Spleen (tissue), 11 donors: Measurements from ENCODE around the gene KDM8. TPM values are rescaled to one million over a fixed set of nuclear protein-coding genes. Genes with fewer than 3 reads are reported as not detected.
A peak's percentile ranks its signal among the peaks of the same experiment; 100 is the strongest.

Source experiments
- DNase-seq: peaks from one replicate; pipeline ENCODE4 v3.0.0-alpha.2; 2020
- H3K27ac ChIP-seq, 8 donors: fragments of 200-600 bp; sonication (generic) in 7 of 8; 1 replicate in 4 of 8; 2 replicates in 4 of 8; pipeline versions ENCODE4 v1.5.0 to v1.8.0; 2016 to 2021; ENCODE audit warnings: inconsistent platforms in 4 of 8, mild to moderate bottlenecking in 4 of 8, moderate library complexity in 1 of 8
- H3K27me3 ChIP-seq, 7 donors: fragments of 200-600 bp; sonication (generic) in 6 of 7; replicated peaks in 1 of 7; 1 replicate in 4 of 7; 2 replicates in 3 of 7; pipeline versions ENCODE4 v1.5.0 to v1.8.0; 2016 to 2021; ENCODE audit warnings: inconsistent platforms in 3 of 7, mild to moderate bottlenecking in 1 of 7
- H3K36me3 ChIP-seq, 6 donors: fragments of 200-600 bp; sonication (generic) in 5 of 6; 1 replicate in 4 of 6; 2 replicates in 2 of 6; pipeline versions ENCODE4 v1.5.0 to v1.8.0; 2016 to 2021; ENCODE audit warnings: inconsistent platforms in 2 of 6
- H3K4me1 ChIP-seq, 6 donors: fragments of 200-600 bp; sonication (generic) in 5 of 6; 1 replicate in 3 of 6; 2 replicates in 3 of 6; pipeline versions ENCODE4 v1.5.0 to v1.8.0; 2016 to 2021; ENCODE audit warnings: inconsistent platforms in 3 of 6
- H3K4me3 ChIP-seq, 8 donors: fragments of 200-600 bp; sonication (generic) in 7 of 8; 1 replicate in 4 of 8; 2 replicates in 4 of 8; pipeline versions ENCODE4 v1.5.0 to v1.8.0; 2016 to 2021; ENCODE audit warnings: inconsistent platforms in 4 of 8, mild to moderate bottlenecking in 4 of 8, moderate library complexity in 2 of 8
- H3K9me3 ChIP-seq, 8 donors: fragments of 200-600 bp; sonication (generic) in 7 of 8; 1 replicate in 4 of 8; 2 replicates in 4 of 8; pipeline versions ENCODE4 v1.5.0 to v1.8.0; 2016 to 2021; ENCODE audit warnings: inconsistent platforms in 4 of 8
- CTCF ChIP-seq, 11 experiments: fragments of 200-600 bp in 7 of 11; fragments of 450-650 bp in 4 of 11; sonication (generic) in 4 of 11; IDR thresholded peaks in 8 of 11; conservative IDR thresholded peaks in 3 of 11; 1 replicate in 7 of 11; 2 replicates in 4 of 11; pipeline versions ENCODE4 v1.4.0 to v1.8.0; 2016 to 2021; ENCODE audit warnings: antibody characterized with exemption in 11 of 11, inconsistent platforms in 4 of 11, mild to moderate bottlenecking in 1 of 11
- POLR2A ChIP-seq, 3 donors: fragments of 450-650 bp; IDR thresholded peaks; one replicate each; pipeline ENCODE4 v1.5.1; 2017; ENCODE audit warnings: antibody characterized with exemption in 3 of 3, mild to moderate bottlenecking in 1 of 3
- POLR2AphosphoS5 ChIP-seq, 3 donors: sonication (generic); formaldehyde crosslinking; IDR thresholded peaks; one replicate each; pipeline ENCODE4 v1.5.1; 2017; ENCODE audit warnings: antibody characterized with exemption in 3 of 3
- WGBS, 5 donors: extraction: QIAGEN DNeasy Blood & Tissue Kit in 3 of 5; methylation state at CpG; one replicate each; pipeline versions ENCODE4 v1.1.5 to v1.1.7; 2013 to 2018; 5-methylcytosine and 5-hydroxymethylcytosine counted together
- intact Hi-C: fragments of 100-400 bp; cut with DNase I; formaldehyde crosslinking; loops from one replicate; pipeline ENCODE4 v1.15.0; 2023; ENCODE audit warnings: low total_unique reads
- polyA plus RNA-seq, 3 donors: library from polyadenylated mRNA; stranded (reverse); fragments of 200-250 nt; gene quantifications; one replicate each; pipeline ENCODE4 v1.2.1, GENCODE V29; 2013
- total RNA-seq, 7 donors: library from RNA; depleted of rRNA in 3 of 7; stranded (reverse); fragments of >200 nt in 3 of 7; fragmentation: NEBNext Ultra II Directional in 4 of 7; extraction: Animal tissue kit (Norgen Biotek cat#: 25700) in 4 of 7; gene quantifications; one replicate each; pipeline versions ENCODE4 v1.1.0 to v1.2.1, GENCODE V29; 2016 to 2021
- donor health status: healthy with polysubstance abuse.
- donor health status: DM: no; HTN: no; CAD: no; lungs with moderate emphysema.
- donor health status: DM: no; HTN: no; CAD: no.
- donor health status: Bipolar disorder and iron deficiency.
- donor health status: healthy.
- donor health status: DM: no; HTN: no; CAD: no.
- donor health status: DM: yes; HTN: yes; CAD: no.

Gene KDM8
- total and polyA plus RNA-seq, 10 donors = 5.2 to 14.7 (median 9.6) TPM

- TF ChIP-seq CTCF (IDR thresholded peaks at IDR 0.05 in 8 of 11, conservative IDR thresholded peaks at IDR 0.05 in 3 of 11) (no peak), POLR2AphosphoS5 (IDR thresholded peaks at IDR 0.05) (no peak), POLR2A (IDR thresholded peaks at IDR 0.05) (no peak)
- H3K4me1 ChIP-seq = peaks cover 31 to 100% (median 77%) of the 10 kb centered on the region in 6 donors
- WGBS, 5 donors = 69 to 85% (median 75%) methylated on average over 2 of the region's 2 CpGs
- H3K4me3 ChIP-seq = peak overlapping the region in 1 of 8 donors; percentile 41
- peak overlapping the region; percentile 7 to 94 (median 80) for H3K27ac ChIP-seq
- H3K27me3 ChIP-seq = no peaks in the 10 kb centered on the region
- peaks cover 0 to 1% (median 0%) of the 10 kb centered on the region in 6 donors for H3K36me3 ChIP-seq
- intact Hi-C loops = no loop called here
- no peak for DNase-seq
- no peaks in the 10 kb centered on the region for H3K9me3 ChIP-seq
Observed at GRCh38 chr16:27242398-27242797, 39.1 kb downstream of the KDM8 start.

GRCh38 chr16:27242868-27243590, 39.7 kb downstream of the KDM8 start:
- TF ChIP-seq POLR2AphosphoS5 (IDR thresholded peaks at IDR 0.05) = peak in 2 of 3 donors; percentile 65 to 68
- TF ChIP-seq CTCF (IDR thresholded peaks at IDR 0.05 in 8 of 11, conservative IDR thresholded peaks at IDR 0.05 in 3 of 11) = no peak
- peaks cover 25 to 100% (median 71%) of the 10 kb centered on the region in 6 donors for H3K4me1 ChIP-seq
- H3K4me3 ChIP-seq = peak overlapping the region in 4 of 8 donors; percentile 0 to 41 (median 18)
- peaks cover 0 to 3% (median 0%) of the 10 kb centered on the region in 6 donors for H3K36me3 ChIP-seq
- peak overlapping the region; percentile 7 to 94 (median 80) for H3K27ac ChIP-seq
- intact Hi-C loops = no loop called here
- H3K27me3 ChIP-seq = no peaks in the 10 kb centered on the region
- H3K9me3 ChIP-seq = no peaks in the 10 kb centered on the region
- WGBS, 5 donors = 11 to 40% (median 13%) methylated on average over 13 of the region's 13 CpGs
- peak; percentile 82 for DNase-seq

- WGBS, 5 donors = 90 to 95% (median 93%) methylated on average over 11 of the region's 11 CpGs
- Histone ChIP-seq H3K9me3 (no peaks in the 10 kb centered on the region), H3K36me3 (peaks cover 0 to 3% (median 0%) of the 10 kb centered on the region in 6 donors), H3K27ac (peak overlapping the region in 7 of 8 donors; percentile 73 to 94 (median 81)), H3K27me3 (no peaks in the 10 kb centered on the region), H3K4me1 (peaks cover 19 to 93% (median 64%) of the 10 kb centered on the region in 6 donors), H3K4me3 (no peak overlapping the region)
- DNase-seq = no peak
- intact Hi-C loops = no loop called here
- TF ChIP-seq POLR2A (IDR thresholded peaks at IDR 0.05) (no peak), CTCF (IDR thresholded peaks at IDR 0.05 in 8 of 11, conservative IDR thresholded peaks at IDR 0.05 in 3 of 11) (no peak), POLR2AphosphoS5 (IDR thresholded peaks at IDR 0.05) (no peak)
Observed at GRCh38 chr16:27243725-27244362, 40.5 kb downstream of the KDM8 start.

- H3K27ac ChIP-seq = peak overlapping the region in 7 of 8 donors; percentile 73 to 94 (median 81)
- H3K27me3 ChIP-seq = no peaks in the 10 kb centered on the region
- WGBS, 5 donors = 91 to 96% (median 92%) methylated on average over 7 of the region's 7 CpGs
- peaks cover 19 to 88% (median 60%) of the 10 kb centered on the region in 6 donors for H3K4me1 ChIP-seq
- no peak for DNase-seq
- H3K9me3 ChIP-seq = no peaks in the 10 kb centered on the region
- no peak overlapping the region for H3K4me3 ChIP-seq
- intact Hi-C loops = no loop called here
- TF ChIP-seq POLR2A (IDR thresholded peaks at IDR 0.05) (no peak), CTCF (IDR thresholded peaks at IDR 0.05 in 8 of 11, conservative IDR thresholded peaks at IDR 0.05 in 3 of 11) (no peak), POLR2AphosphoS5 (IDR thresholded peaks at IDR 0.05) (no peak)
- peaks cover 0 to 3% (median 0%) of the 10 kb centered on the region in 6 donors for H3K36me3 ChIP-seq
Observed at GRCh38 chr16:27244363-27244755, 41.0 kb downstream of the KDM8 start.
